Stimulated activated CD4-positive, alpha-beta T cell treated with anti-CD3 and anti-CD28 coated beads, TNF-alpha, amount 100 ng/mL, for 1 hour (primary cell): Measurements from ENCODE around the gene LRIT1.
"Not testable (repeated sequence)": the region's sequence is repeated elsewhere in the genome, so short reads cannot be mapped to it uniquely, and the experiment has no call there.

Experiments
- DNase-seq, 3 donors: peaks; one replicate each; pipeline ENCODE4 v3.0.0-alpha.2; 2020; ENCODE audit warnings: low read depth in 3 of 3, low spot score in 1 of 3

Gene LRIT1

GRCh38 chr10:84241185-84241790 is at the start of gene LRIT1:
TSS of gene LRIT1 (minus strand) at chr10:84241546. CDS start at chr10:84241439, 107 bp downstream.
- no peak for DNase-seq

- DNase-seq: no peak
Observed at GRCh38 chr10:84290235-84290634, 48.9 kb upstream of the LRIT1 start.

- no peak for DNase-seq
Observed at GRCh38 chr10:84289521-84290200, 48.3 kb upstream of the LRIT1 start.

GRCh38 chr10:84288151-84288550 is 46.8 kb upstream of the LRIT1 start:
- no peak for DNase-seq

GRCh38 chr10:84286695-84287094 is 45.3 kb upstream of the LRIT1 start:
- no peak for DNase-seq

- DNase-seq: not testable (repeated sequence)
Observed at GRCh38 chr10:84279876-84280475, 38.6 kb upstream of the LRIT1 start.

- no peak for DNase-seq
Observed at GRCh38 chr10:84270708-84271107, 29.4 kb upstream of the LRIT1 start.

GRCh38 chr10:84269773-84270172 is 28.4 kb upstream of the LRIT1 start:
- DNase-seq: no peak

GRCh38 chr10:84269162-84269561 is 27.8 kb upstream of the LRIT1 start:
- no peak for DNase-seq

- DNase-seq: peak in 2 of 3 donors; percentile 13 to 57
Observed at GRCh38 chr10:84267503-84268126, 26.3 kb upstream of the LRIT1 start.

GRCh38 chr10:84265418-84265817 is 24.1 kb upstream of the LRIT1 start:
- no peak for DNase-seq

GRCh38 chr10:84264611-84265141 is 23.3 kb upstream of the LRIT1 start:
- DNase-seq: peak; percentile 32 to 54 (median 53)

- no peak for DNase-seq
Observed at GRCh38 chr10:84263716-84264115, 22.4 kb upstream of the LRIT1 start.

GRCh38 chr10:84262190-84262956 is 21.0 kb upstream of the LRIT1 start:
- no peak for DNase-seq

GRCh38 chr10:84261236-84261915 is 20.0 kb upstream of the LRIT1 start:
- no peak for DNase-seq

- no peak for DNase-seq
Observed at GRCh38 chr10:84258034-84258695, 16.8 kb upstream of the LRIT1 start.

- DNase-seq: no peak
Observed at GRCh38 chr10:84257343-84258020, 16.1 kb upstream of the LRIT1 start.

GRCh38 chr10:84256510-84257342 is 15.4 kb upstream of the LRIT1 start:
- peak in 1 of 3 donors; percentile 28 for DNase-seq
